Activated T-helper 1 cell treated with anti-CD3 and anti-CD28 coated beads, Interleukin-12 subunit alpha, Interleukin-12 subunit beta, Interleukin-2, Interleukin-4 antibody, amounts not matched to agents 30 ng/mL and 10 ng/mL and 1 ng/mL, durations not matched to agents 14 hours and 24 hours and 36 hours (primary cell): ENCODE data around the gene NFYA. TPM values are rescaled to one million over a fixed set of nuclear protein-coding genes. Genes with fewer than 3 reads are reported as not detected.

Experiments used
- DNase-seq: peaks from one replicate; pipeline ENCODE4 v3.0.0; 2021; ENCODE audit warnings: low spot score
- H3K27ac Mint-ChIP-seq: one replicate; pipeline ENCODE4 v1.8.0; 2021; ENCODE audit warnings: mild to moderate bottlenecking, mixed read lengths
- H3K27me3 Mint-ChIP-seq: one replicate; pipeline ENCODE4 v1.8.0; 2022; ENCODE audit warnings: mild to moderate bottlenecking, moderate library complexity, mixed read lengths; ENCODE audit not compliant: insufficient read depth
- H3K36me3 Mint-ChIP-seq: one replicate; pipeline ENCODE4 v1.8.0; 2021; ENCODE audit warnings: low read depth, mixed read lengths
- H3K4me1 Mint-ChIP-seq: one replicate; pipeline ENCODE4 v1.8.0; 2021; ENCODE audit warnings: low read depth, mixed read lengths
- H3K4me3 Mint-ChIP-seq: one replicate; pipeline ENCODE4 v1.8.0; 2021; ENCODE audit warnings: mild to moderate bottlenecking, moderate library complexity, mixed read lengths
- H3K9me3 Mint-ChIP-seq: one replicate; pipeline ENCODE4 v1.8.0; 2021; ENCODE audit warnings: mixed read lengths
- intact Hi-C: fragments of 100-400 bp; cut with micrococcal nuclease; formaldehyde crosslinking; loops from one replicate; pipeline ENCODE4 v1.15.1; 2024
- total RNA-seq: library from RNA; stranded (reverse); gene quantifications from 2 replicates; pipeline ENCODE4 v1.2.3, GENCODE V29; 2022

NFYA gene
- total RNA-seq, 1 donor from 2014 or later: 29.6 TPM

DNA sequence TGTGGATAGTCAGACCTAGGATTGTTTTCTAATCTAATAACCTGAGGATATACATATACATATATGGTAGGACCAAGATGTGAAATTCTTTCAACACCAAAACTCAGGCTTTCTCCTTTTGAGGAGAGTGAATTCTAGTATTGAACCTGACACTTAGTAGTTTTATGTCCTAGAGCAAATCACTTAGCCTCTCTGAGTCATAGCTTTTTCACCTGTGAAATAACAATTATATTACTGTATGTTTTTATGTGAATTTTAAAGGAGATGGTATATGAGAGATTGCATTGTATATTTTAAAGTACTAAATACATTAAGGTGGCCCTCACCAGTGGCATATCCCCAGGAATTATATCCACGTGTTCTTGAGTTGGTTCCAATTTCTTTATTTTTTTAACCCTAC, 46.7 kb downstream of the NFYA start:
- Mint-ChIP-seq H3K9me3 (no peaks in the 10 kb centered on the region), H3K36me3 (peaks cover 11% of the 10 kb centered on the region), H3K27ac (no peak overlapping the region), H3K4me1 (no peaks in the 10 kb centered on the region), H3K27me3 (peaks cover 2% of the 10 kb centered on the region), H3K4me3 (no peak overlapping the region)
- intact Hi-C loops: no loop called here
- no peak for DNase-seq

DNA sequence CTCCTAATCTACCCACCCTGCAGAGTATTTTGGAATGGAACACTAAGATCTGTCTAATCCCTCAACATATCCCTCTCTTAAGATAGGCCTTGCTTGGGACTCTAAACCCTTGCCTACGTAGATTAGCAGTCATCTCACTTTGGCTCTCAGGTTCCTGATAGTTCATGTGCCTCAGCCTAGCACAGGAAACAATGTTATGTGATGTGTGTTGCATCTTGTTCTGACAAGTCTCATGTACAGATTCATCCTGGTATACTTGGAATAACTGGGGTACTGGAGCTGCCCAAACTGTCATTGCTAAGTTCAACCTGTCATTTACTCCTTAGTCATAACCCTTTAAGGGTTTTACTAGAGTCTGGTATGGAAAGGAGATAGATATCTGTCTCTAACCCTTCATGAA, 47.3 kb downstream of the NFYA start:
- H3K4me3 Mint-ChIP-seq: no peak overlapping the region
- no peak overlapping the region for H3K27ac Mint-ChIP-seq
- H3K27me3 Mint-ChIP-seq: peaks cover 2% of the 10 kb centered on the region
- no peaks in the 10 kb centered on the region for H3K9me3 Mint-ChIP-seq
- intact Hi-C loops: no loop called here
- no peak for DNase-seq
- no peaks in the 10 kb centered on the region for H3K4me1 Mint-ChIP-seq
- peaks cover 11% of the 10 kb centered on the region for H3K36me3 Mint-ChIP-seq

- Mint-ChIP-seq H3K36me3 (peaks cover 14% of the 10 kb centered on the region), H3K4me1 (no peaks in the 10 kb centered on the region), H3K9me3 (no peaks in the 10 kb centered on the region), H3K27ac (no peak overlapping the region), H3K27me3 (peaks cover 2% of the 10 kb centered on the region), H3K4me3 (no peak overlapping the region)
- intact Hi-C loops: no loop called here
- DNase-seq: no peak
Observed at GRCh38 chr6:41122373-41122772, 49.6 kb downstream of the NFYA start.

DNA sequence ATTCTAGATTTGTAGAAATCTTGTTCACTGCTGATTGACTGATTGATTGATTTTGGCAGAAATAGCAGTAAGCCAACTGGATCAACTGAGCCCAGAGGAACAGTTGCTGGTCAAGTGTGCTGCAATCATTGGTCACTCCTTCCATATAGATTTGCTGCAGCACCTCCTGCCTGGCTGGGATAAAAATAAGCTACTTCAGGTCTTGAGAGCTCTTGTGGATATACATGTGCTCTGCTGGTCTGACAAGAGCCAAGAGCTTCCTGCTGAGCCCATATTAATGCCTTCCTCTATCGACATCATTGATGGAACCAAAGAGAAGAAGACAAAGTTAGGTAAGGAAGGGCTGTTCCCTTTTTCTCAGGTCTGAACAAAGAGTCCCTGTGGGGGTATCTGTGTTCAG, 50.1 kb downstream of the NFYA start:
- H3K27ac Mint-ChIP-seq: no peak overlapping the region

DNA sequence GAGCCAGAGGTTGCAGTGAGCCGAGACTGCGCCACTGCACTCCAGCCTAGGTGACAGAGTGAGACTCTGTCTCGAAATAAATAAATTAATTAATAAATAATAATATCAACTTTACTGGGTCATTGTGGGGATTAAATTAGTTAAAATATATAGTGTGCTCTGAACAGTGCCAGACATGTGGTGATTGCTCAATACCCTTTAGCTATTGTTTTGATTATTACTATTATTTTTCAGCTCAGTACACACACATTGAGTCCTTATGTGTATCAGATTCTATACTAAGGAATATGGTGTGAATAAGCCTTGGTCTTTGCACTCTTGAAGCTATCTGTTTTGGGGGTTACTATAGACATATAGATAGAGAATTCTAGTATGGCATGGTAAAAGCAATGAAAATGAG, 52.5 kb downstream of the NFYA start:
- H3K9me3 Mint-ChIP-seq: no peaks in the 10 kb centered on the region
- no peak for DNase-seq
- peaks cover 16% of the 10 kb centered on the region for H3K36me3 Mint-ChIP-seq
- intact Hi-C loops: no loop called here
- H3K27me3 Mint-ChIP-seq: no peaks in the 10 kb centered on the region
- H3K4me1 Mint-ChIP-seq: no peaks in the 10 kb centered on the region
- H3K27ac Mint-ChIP-seq: no peak overlapping the region
- no peak overlapping the region for H3K4me3 Mint-ChIP-seq

More for the DNA sequence above, 50.1 kb downstream of the NFYA start:
- no peak for DNase-seq
- Mint-ChIP-seq H3K9me3 (no peaks in the 10 kb centered on the region), H3K4me1 (no peaks in the 10 kb centered on the region), H3K4me3 (no peak overlapping the region), H3K36me3 (peaks cover 16% of the 10 kb centered on the region), H3K27me3 (no peaks in the 10 kb centered on the region)
- intact Hi-C loops: no loop called here

DNA sequence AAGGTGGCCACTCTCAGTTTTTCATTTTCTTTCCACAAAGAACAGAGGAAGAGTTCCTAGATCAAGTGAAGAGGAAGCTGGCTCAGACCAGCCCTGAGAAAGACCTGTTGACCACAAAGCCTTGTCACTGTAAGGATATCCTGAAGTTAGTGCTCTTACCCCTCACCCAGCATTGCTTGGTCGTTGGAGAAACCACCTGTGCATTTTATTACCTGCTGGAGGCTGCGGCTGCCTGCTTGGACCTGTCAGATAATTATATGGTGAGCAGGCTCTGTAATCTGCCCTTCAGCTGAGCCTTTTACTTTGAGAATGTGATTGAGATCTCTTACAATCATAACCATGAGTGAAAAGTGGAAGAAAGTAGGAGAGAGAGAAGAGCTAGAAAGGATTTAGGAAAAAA, 59.5 kb downstream of the NFYA start:
- Mint-ChIP-seq H3K4me3 (no peak overlapping the region), H3K36me3 (peaks cover 4% of the 10 kb centered on the region), H3K27me3 (no peaks in the 10 kb centered on the region)

GRCh38 chr6:41135062-41135832, 62.5 kb downstream of the NFYA start:
- no peak overlapping the region for H3K4me3 Mint-ChIP-seq
- intact Hi-C loops: no loop called here
- no peaks in the 10 kb centered on the region for H3K9me3 Mint-ChIP-seq
- peaks cover 2% of the 10 kb centered on the region for H3K36me3 Mint-ChIP-seq
- no peak for DNase-seq
- H3K27me3 Mint-ChIP-seq: no peaks in the 10 kb centered on the region
- no peaks in the 10 kb centered on the region for H3K4me1 Mint-ChIP-seq
- H3K27ac Mint-ChIP-seq: no peak overlapping the region

More for the DNA sequence above, 59.5 kb downstream of the NFYA start:
- intact Hi-C loops: no loop called here
- Mint-ChIP-seq H3K4me1 (no peaks in the 10 kb centered on the region), H3K27ac (no peak overlapping the region), H3K9me3 (no peaks in the 10 kb centered on the region)
- no peak for DNase-seq

DNA sequence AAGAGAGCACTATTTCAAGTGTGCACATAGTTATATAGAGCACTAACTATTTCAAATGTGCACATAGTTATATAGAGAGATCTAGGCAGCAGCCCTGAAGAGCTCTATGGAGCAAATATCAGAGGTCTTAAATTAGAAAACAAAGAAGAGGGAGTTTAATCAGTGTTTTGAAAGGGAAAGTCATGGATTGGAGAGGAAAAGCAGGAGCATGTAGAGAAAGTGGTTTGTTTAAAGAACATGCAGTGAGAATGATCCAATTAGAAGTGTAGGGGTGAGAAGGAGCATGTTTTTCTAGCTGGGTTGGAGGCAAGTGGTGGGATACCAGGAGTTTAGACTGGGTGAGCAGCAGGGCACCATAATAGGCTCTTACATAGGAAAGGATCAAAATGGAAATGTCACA, 64.1 kb downstream of the NFYA start:
- Mint-ChIP-seq H3K36me3 (peaks cover 8% of the 10 kb centered on the region), H3K27ac (no peak overlapping the region), H3K27me3 (no peaks in the 10 kb centered on the region), H3K9me3 (no peaks in the 10 kb centered on the region), H3K4me3 (no peak overlapping the region), H3K4me1 (no peaks in the 10 kb centered on the region)
- intact Hi-C loops: no loop called here
- DNase-seq: no peak

GRCh38 chr6:41147917-41148316, 75.1 kb downstream of the NFYA start:
- H3K27me3 Mint-ChIP-seq: no peaks in the 10 kb centered on the region
- H3K36me3 Mint-ChIP-seq: peaks cover 4% of the 10 kb centered on the region
- H3K4me3 Mint-ChIP-seq: peak overlapping the region; percentile 3
- intact Hi-C loops: no loop called here
- H3K9me3 Mint-ChIP-seq: no peaks in the 10 kb centered on the region
- H3K27ac Mint-ChIP-seq: peak overlapping the region; percentile 43
- peaks cover 16% of the 10 kb centered on the region for H3K4me1 Mint-ChIP-seq
- no peak for DNase-seq

Other genes starting within 250 kb of the NFYA start
- gene UNC5CL, start 33.8 kb upstream of the NFYA start, total RNA-seq: 0.93 and 0.99 TPM in 2 replicates
- not detected in 2 replicates for gene TSPO2, start 30.5 kb upstream of the NFYA start, total RNA-seq
- gene APOBEC2, start 19.8 kb upstream of the NFYA start, total RNA-seq: not detected in 2 replicates
- gene OARD1, start 618 bp upstream of the NFYA start, total RNA-seq: 26.8 and 30.4 TPM in 2 replicates
- not detected in 2 replicates for gene TREML1, start 81.4 kb downstream of the NFYA start, total RNA-seq
- not detected in 2 replicates for gene TREM2, start 90.1 kb downstream of the NFYA start, total RNA-seq
- 4.5 and 4.9 TPM in 2 replicates for gene TREML2, start 128.2 kb downstream of the NFYA start, total RNA-seq
- not detected in 2 replicates for gene TREML4, start 155.4 kb downstream of the NFYA start, total RNA-seq
- not detected in 2 replicates for gene TREM1, start 213.7 kb downstream of the NFYA start, total RNA-seq